Stimulated activated CD8-positive, alpha-beta memory T cell treated with anti-CD3 and anti-CD28 coated beads, Interleukin-15, amount 100 ng/mL, for 48 hours (primary cell): ENCODE data around the gene BTBD9.
A peak's percentile ranks its signal among the peaks of the same experiment; 100 is the strongest.
"Not testable (repeated sequence)": the region's sequence is repeated elsewhere in the genome, so short reads cannot be mapped to it uniquely, and the experiment has no call there.

Experiments used
- DNase-seq, 2 donors: peaks; one replicate each; pipeline ENCODE4 v3.0.0-alpha.2; 2020; ENCODE audit warnings: low read depth in 2 of 2

BTBD9 gene

DNA sequence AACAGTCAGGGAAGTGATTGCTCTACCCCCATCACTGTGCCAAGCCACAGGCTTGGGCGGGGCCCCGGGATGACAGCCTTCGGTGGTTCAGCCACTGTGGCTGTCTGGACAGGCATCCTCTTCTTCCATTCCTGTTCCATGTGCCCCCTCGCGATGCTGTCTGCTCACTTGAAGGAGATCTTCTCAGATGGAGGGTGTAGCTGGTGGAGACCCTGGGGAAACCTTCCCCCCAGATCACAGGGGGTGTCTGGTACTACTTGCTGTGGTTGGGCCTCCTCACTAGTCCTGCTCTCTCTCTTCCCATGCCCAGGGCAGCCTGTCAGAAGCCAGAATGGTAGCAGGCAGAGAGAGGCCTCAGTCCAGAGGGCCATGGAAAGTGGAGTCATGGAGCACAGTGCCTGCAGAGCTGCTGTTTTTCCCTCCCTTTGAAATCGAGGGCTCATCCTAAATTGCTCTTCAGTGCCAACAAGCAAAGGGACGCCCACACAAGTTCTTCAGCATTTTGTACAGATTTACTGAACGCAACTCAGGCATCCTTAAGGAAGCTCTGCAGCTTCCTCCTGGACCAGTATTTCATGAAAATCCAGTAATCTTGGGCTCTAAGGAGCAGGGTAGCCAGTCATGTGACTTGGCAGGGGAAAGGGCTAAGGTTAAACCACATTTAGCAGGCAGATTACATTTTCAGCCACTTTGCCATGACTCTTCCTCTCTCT is 493.6 kb downstream of the BTBD9 start:
- no peak for DNase-seq

GRCh38 chr6:38144365-38144945 is 495.3 kb downstream of the BTBD9 start:
- DNase-seq: no peak

DNA sequence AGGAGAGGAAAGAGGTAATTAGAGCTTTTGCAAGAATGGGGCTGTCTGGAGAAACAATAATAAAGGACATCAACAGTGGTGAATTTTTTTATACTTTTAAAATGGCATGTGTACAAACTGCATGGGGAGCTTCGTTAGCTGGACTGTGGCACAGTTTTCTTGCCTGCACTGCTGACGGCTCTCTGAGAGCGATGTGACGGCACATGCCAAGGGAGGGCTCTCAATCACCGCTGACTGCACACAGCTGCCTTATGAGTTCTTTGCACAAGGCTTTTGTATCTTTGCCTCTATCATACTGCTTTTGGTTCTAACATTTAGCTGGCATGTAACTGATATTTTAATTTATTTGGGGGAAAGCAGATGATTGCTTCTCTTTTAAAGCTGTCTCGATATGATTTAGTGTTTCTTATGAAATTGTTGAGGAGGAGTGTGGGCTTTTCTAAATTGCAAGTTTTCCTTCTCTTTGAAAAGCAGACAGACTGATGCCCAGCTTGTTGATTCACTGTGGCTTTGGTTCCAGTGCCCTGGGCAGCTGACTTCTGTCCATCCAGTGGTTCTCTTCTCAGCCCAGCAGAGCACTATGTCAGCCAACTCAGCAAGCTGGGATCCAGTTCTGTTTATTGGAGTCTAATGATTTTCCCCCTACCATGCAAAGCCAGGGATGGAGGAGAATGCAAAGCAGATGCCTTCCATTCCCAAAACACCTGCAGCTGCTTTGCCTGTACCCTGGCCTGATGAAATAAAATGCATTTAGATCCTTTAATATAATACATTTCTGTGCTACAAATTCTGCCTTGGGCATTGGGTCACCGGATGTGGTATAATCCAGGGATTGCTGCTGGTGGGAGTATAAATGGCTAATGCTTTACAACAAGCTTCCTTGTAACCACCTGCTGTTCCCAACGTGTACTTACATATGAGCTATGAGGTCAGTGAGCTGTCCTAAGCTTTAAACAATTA is 496.3 kb downstream of the BTBD9 start:
- no peak for DNase-seq

DNA sequence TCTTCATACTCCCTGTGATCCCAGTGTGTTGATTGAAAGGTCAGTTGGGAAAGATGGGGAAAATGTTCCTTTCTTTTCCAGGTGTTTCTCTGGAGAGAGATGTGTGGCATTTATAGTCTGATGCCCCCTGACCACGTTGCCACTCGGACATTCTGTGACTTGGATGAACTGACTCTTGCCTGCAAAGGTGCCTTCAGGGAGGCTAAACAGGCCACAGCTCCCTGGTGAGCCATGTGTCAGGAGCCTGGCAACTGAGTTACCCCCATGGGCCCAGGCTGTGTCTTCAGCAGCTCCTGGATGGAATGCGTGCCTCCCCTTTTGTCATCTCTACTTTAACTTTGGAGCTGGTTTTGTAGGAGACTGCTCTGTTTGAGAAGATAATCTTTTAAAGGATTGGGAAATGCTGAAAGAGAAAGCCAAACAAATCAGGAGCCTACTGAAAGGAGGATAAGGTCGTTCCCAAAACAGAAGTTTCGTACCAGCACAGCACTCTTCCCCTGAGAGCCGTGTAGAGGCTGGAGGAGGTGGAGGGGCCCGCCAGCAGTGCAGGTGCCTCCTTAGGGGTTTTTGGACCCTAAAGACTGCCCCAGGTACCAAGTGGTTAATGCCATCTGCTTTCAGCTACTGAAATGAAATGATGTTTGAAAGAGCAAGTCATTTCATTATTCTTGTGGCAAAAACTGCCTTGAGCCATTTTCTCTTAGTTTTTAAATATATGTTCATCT is 497.4 kb downstream of the BTBD9 start:
- no peak for DNase-seq

GRCh38 chr6:38141716-38142115 is 498.0 kb downstream of the BTBD9 start:
- DNase-seq: no peak

GRCh38 chr6:38141085-38141484 is 498.6 kb downstream of the BTBD9 start:
- DNase-seq: no peak

GRCh38 chr6:38138374-38138773 is 501.4 kb downstream of the BTBD9 start:
- no peak for DNase-seq

DNA sequence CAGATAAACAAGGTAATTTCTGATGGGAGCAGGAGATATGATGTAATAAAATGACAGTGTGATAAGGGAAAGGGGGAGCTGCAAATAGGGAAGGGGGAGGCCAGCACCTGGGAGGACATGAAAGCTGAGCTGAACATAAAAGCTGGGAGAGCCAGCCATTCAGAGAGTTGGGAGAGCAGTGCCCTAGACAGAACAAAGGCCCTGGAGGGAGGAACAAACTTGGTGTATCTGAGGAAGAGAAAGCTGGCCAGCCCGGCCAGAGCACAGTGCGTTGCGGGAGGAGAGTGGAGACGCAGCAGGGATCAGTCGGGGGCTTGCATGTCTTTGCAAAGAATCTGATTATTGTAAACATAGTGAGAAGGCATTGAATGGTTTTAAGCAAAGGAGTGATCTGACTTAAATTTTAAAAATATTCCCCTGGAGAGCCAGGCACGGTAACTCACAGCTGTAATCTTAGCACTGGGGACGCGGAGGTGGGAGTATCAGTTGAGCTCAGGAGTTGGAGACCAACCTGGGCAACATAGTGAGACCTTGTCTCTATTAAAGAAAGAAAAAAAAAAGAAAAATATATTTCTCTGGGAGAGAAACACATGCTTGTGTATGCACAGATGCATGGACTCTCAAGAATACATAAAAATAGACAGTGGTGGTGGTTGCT is 502.0 kb downstream of the BTBD9 start:
- no peak for DNase-seq

- no peak for DNase-seq
Measured at GRCh38 chr6:38136547-38136946, 503.2 kb downstream of the BTBD9 start.

DNA sequence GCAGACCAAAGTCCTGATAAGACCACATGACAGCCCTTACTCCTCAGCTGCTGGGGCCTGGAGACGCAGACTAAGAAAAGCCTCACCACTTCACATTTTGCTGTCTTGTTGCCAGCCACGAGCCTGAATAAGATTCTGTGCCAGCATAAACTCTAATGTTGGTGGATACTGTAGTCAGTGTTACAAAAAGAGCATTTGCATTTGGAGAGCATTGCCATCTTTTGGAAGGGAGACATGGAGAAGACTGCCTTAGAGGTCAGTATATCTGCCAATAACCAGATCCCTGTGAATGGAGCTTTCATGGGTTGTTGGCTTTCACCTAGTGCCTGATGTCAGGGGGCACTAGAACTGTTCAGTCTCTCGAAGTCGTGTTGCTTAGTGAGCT is 505.0 kb downstream of the BTBD9 start:
- DNase-seq: no peak

- DNase-seq: no peak
Measured at GRCh38 chr6:38133932-38134703, 505.6 kb downstream of the BTBD9 start.

GRCh38 chr6:38131527-38131965 is 508.2 kb downstream of the BTBD9 start:
- peak in 1 of 2 donors; percentile 10 for DNase-seq

GRCh38 chr6:38127284-38127683 is 512.4 kb downstream of the BTBD9 start:
- no peak for DNase-seq

GRCh38 chr6:38124224-38124926 is 515.4 kb downstream of the BTBD9 start:
- DNase-seq: not testable (repeated sequence)

- no peak for DNase-seq
Measured at GRCh38 chr6:38119516-38119915, 520.2 kb downstream of the BTBD9 start.

- no peak for DNase-seq
Measured at GRCh38 chr6:38118791-38119365, 520.9 kb downstream of the BTBD9 start.
